Activated naive CD8-positive, alpha-beta T cell treated with anti-CD3 and anti-CD28 coated beads, Interleukin-2, amount 10 ng/mL, durations not matched to agents 7 days and 5 days (primary cell): Measurements from ENCODE around the gene CCDC102B. TPM values are rescaled to one million over a fixed set of nuclear protein-coding genes. Genes with fewer than 3 reads are reported as not detected.
"Not testable (repeated sequence)": the region's sequence is repeated elsewhere in the genome, so short reads cannot be mapped to it uniquely, and the experiment has no call there.

Experiments
- ATAC-seq: fragments of 150-1000 bp; cut with Tn5 transposase; one replicate; pipeline ENCODE4 v1.10.0; 2021; ENCODE audit warnings: low read depth, moderate library complexity
- POLR2A ChIA-PET: fragments of 350-600 bp; sonication (Branson Sonifier 250); formaldehyde crosslinking; loops from one replicate; lab custom pipeline; 2021; ENCODE audit warnings: antibody characterized with exemption; lab: Charles Lee
- DNase-seq: peaks from one replicate; pipeline ENCODE4 v3.0.0; 2021
- H3K27ac Mint-ChIP-seq: one replicate; pipeline ENCODE4 v1.8.0; 2022; ENCODE audit warnings: mild to moderate bottlenecking, mixed read lengths
- H3K27me3 Mint-ChIP-seq: one replicate; pipeline ENCODE4 v1.8.0; 2022; ENCODE audit warnings: mild to moderate bottlenecking, moderate library complexity, mixed read lengths
- H3K36me3 Mint-ChIP-seq: one replicate; pipeline ENCODE4 v1.8.0; 2021; ENCODE audit warnings: mild to moderate bottlenecking, mixed read lengths
- H3K4me1 Mint-ChIP-seq: one replicate; pipeline ENCODE4 v1.8.0; 2021; ENCODE audit warnings: mixed read lengths
- H3K4me3 Mint-ChIP-seq: one replicate; pipeline ENCODE4 v1.8.0; 2022; ENCODE audit warnings: mild to moderate bottlenecking, moderate library complexity, mixed read lengths
- H3K9me3 Mint-ChIP-seq: one replicate; pipeline ENCODE4 v1.8.0; 2021; ENCODE audit warnings: mixed read lengths
- total RNA-seq, 2 experiments: library from RNA; stranded (reverse); gene quantifications; one replicate each; pipeline ENCODE4 v1.2.3, GENCODE V29; 2021

The CCDC102B gene
- total RNA-seq, 2 experiments from 2014 or later = 3.9 to 4.7 TPM

- POLR2A ChIA-PET = no interaction called here
- no peaks in the 10 kb centered on the region for H3K36me3 Mint-ChIP-seq
Measured at GRCh38 chr18:68940754-68941153, 142.9 kb downstream of the CCDC102B start.

GRCh38 chr18:68942230-68942629, 144.3 kb downstream of the CCDC102B start:
- Mint-ChIP-seq H3K27me3 (no peaks in the 10 kb centered on the region), H3K36me3 (no peaks in the 10 kb centered on the region), H3K9me3 (no peaks in the 10 kb centered on the region), H3K27ac (no peak overlapping the region), H3K4me3 (no peak overlapping the region), H3K4me1 (no peaks in the 10 kb centered on the region)
- DNase-seq (no peak), ATAC-seq (no peak)
- POLR2A ChIA-PET = no interaction called here

More at GRCh38 chr18:68940754-68941153, 142.9 kb downstream of the CCDC102B start:
- no peaks in the 10 kb centered on the region for H3K27me3 Mint-ChIP-seq
- no peak overlapping the region for H3K27ac Mint-ChIP-seq
- H3K4me1 Mint-ChIP-seq = no peaks in the 10 kb centered on the region
- H3K9me3 Mint-ChIP-seq = no peaks in the 10 kb centered on the region
- no peak for ATAC-seq
- no peak overlapping the region for H3K4me3 Mint-ChIP-seq
- DNase-seq = no peak

GRCh38 chr18:68943861-68944260, 146.0 kb downstream of the CCDC102B start:
- H3K9me3 Mint-ChIP-seq, POLR2A ChIA-PET, ATAC-seq: not testable (repeated sequence)

GRCh38 chr18:68944330-68944729, 146.4 kb downstream of the CCDC102B start:
- Mint-ChIP-seq H3K4me3 (no peak overlapping the region), H3K27ac (no peak overlapping the region), H3K4me1 (no peaks in the 10 kb centered on the region), H3K27me3 (no peaks in the 10 kb centered on the region), H3K36me3 (no peaks in the 10 kb centered on the region), H3K9me3 (no peaks in the 10 kb centered on the region)
- POLR2A ChIA-PET = no interaction called here
- DNase-seq = no peak
- no peak for ATAC-seq

More at GRCh38 chr18:68943861-68944260, 146.0 kb downstream of the CCDC102B start:
- not testable (repeated sequence) for H3K36me3 Mint-ChIP-seq, DNase-seq, H3K27me3 Mint-ChIP-seq, H3K4me1 Mint-ChIP-seq, H3K27ac Mint-ChIP-seq, H3K4me3 Mint-ChIP-seq

- Mint-ChIP-seq H3K4me3 (no peak overlapping the region), H3K27ac (no peak overlapping the region), H3K4me1 (no peaks in the 10 kb centered on the region), H3K9me3 (no peaks in the 10 kb centered on the region), H3K27me3 (no peaks in the 10 kb centered on the region), H3K36me3 (no peaks in the 10 kb centered on the region)
- ATAC-seq = no peak
- POLR2A ChIA-PET = no interaction called here
- no peak for DNase-seq
Measured at GRCh38 chr18:68944826-68945225, 146.9 kb downstream of the CCDC102B start.

GRCh38 chr18:68948622-68949021, 150.7 kb downstream of the CCDC102B start:
- no peaks in the 10 kb centered on the region for H3K27me3 Mint-ChIP-seq
- POLR2A ChIA-PET = no interaction called here
- no peaks in the 10 kb centered on the region for H3K4me1 Mint-ChIP-seq
- H3K9me3 Mint-ChIP-seq = no peaks in the 10 kb centered on the region
- DNase-seq (no peak), ATAC-seq (no peak)
- H3K4me3 Mint-ChIP-seq = no peak overlapping the region
- no peak overlapping the region for H3K27ac Mint-ChIP-seq
- H3K36me3 Mint-ChIP-seq = no peaks in the 10 kb centered on the region

- no peak overlapping the region for H3K4me3 Mint-ChIP-seq
- H3K27ac Mint-ChIP-seq = no peak overlapping the region
- no peak for DNase-seq
- no peaks in the 10 kb centered on the region for H3K9me3 Mint-ChIP-seq
- POLR2A ChIA-PET = no interaction called here
- ATAC-seq = no peak
- H3K36me3 Mint-ChIP-seq = no peaks in the 10 kb centered on the region
- no peaks in the 10 kb centered on the region for H3K4me1 Mint-ChIP-seq
- no peaks in the 10 kb centered on the region for H3K27me3 Mint-ChIP-seq
Measured at GRCh38 chr18:68954738-68955137, 156.9 kb downstream of the CCDC102B start.

- Mint-ChIP-seq H3K36me3 (no peaks in the 10 kb centered on the region), H3K27me3 (no peaks in the 10 kb centered on the region), H3K27ac (no peak overlapping the region), H3K4me1 (no peaks in the 10 kb centered on the region), H3K9me3 (no peaks in the 10 kb centered on the region), H3K4me3 (no peak overlapping the region)
- POLR2A ChIA-PET = no interaction called here
- no peak for DNase-seq
- no peak for ATAC-seq
Measured at GRCh38 chr18:68956650-68957049, 158.8 kb downstream of the CCDC102B start.

- Mint-ChIP-seq H3K4me1 (no peaks in the 10 kb centered on the region), H3K9me3 (no peaks in the 10 kb centered on the region), H3K4me3 (no peak overlapping the region), H3K27ac (no peak overlapping the region), H3K27me3 (no peaks in the 10 kb centered on the region), H3K36me3 (no peaks in the 10 kb centered on the region)
- ATAC-seq (no peak), DNase-seq (no peak)
- POLR2A ChIA-PET = no interaction called here
Measured at GRCh38 chr18:68960355-68960754, 162.5 kb downstream of the CCDC102B start.

- H3K36me3 Mint-ChIP-seq = no peaks in the 10 kb centered on the region
- POLR2A ChIA-PET = no interaction called here
- no peaks in the 10 kb centered on the region for H3K4me1 Mint-ChIP-seq
- H3K27ac Mint-ChIP-seq = no peak overlapping the region
- H3K9me3 Mint-ChIP-seq = no peaks in the 10 kb centered on the region
- H3K27me3 Mint-ChIP-seq = no peaks in the 10 kb centered on the region
- no peak for DNase-seq
- ATAC-seq = no peak
- no peak overlapping the region for H3K4me3 Mint-ChIP-seq
Measured at GRCh38 chr18:68962623-68963022, 164.7 kb downstream of the CCDC102B start.

GRCh38 chr18:68965817-68966216, 167.9 kb downstream of the CCDC102B start:
- H3K27me3 Mint-ChIP-seq = no peaks in the 10 kb centered on the region
- POLR2A ChIA-PET = no interaction called here
- no peak overlapping the region for H3K27ac Mint-ChIP-seq
- H3K4me1 Mint-ChIP-seq = no peaks in the 10 kb centered on the region
- DNase-seq (no peak), ATAC-seq (no peak)
- no peaks in the 10 kb centered on the region for H3K36me3 Mint-ChIP-seq
- no peak overlapping the region for H3K4me3 Mint-ChIP-seq
- no peaks in the 10 kb centered on the region for H3K9me3 Mint-ChIP-seq

GRCh38 chr18:68969027-68969426, 171.1 kb downstream of the CCDC102B start:
- Mint-ChIP-seq H3K9me3 (no peaks in the 10 kb centered on the region), H3K4me3 (no peak overlapping the region), H3K36me3 (no peaks in the 10 kb centered on the region), H3K4me1 (no peaks in the 10 kb centered on the region), H3K27me3 (no peaks in the 10 kb centered on the region), H3K27ac (no peak overlapping the region)
- no peak for DNase-seq
- ATAC-seq = no peak
- POLR2A ChIA-PET = no interaction called here

- ATAC-seq = no peak
- H3K27me3 Mint-ChIP-seq = no peaks in the 10 kb centered on the region
Measured at GRCh38 chr18:68972176-68972575, 174.3 kb downstream of the CCDC102B start.

GRCh38 chr18:68979737-68980136, 181.9 kb downstream of the CCDC102B start:
- DNase-seq = no peak
- no peaks in the 10 kb centered on the region for H3K4me1 Mint-ChIP-seq
- no peak for ATAC-seq
- H3K36me3 Mint-ChIP-seq = no peaks in the 10 kb centered on the region
- POLR2A ChIA-PET = no interaction called here
- H3K27me3 Mint-ChIP-seq = no peaks in the 10 kb centered on the region
- H3K9me3 Mint-ChIP-seq = no peaks in the 10 kb centered on the region
- no peak overlapping the region for H3K4me3 Mint-ChIP-seq
- no peak overlapping the region for H3K27ac Mint-ChIP-seq

More at GRCh38 chr18:68972176-68972575, 174.3 kb downstream of the CCDC102B start:
- POLR2A ChIA-PET = no interaction called here
- Mint-ChIP-seq H3K36me3 (no peaks in the 10 kb centered on the region), H3K4me1 (no peaks in the 10 kb centered on the region), H3K27ac (no peak overlapping the region), H3K9me3 (no peaks in the 10 kb centered on the region), H3K4me3 (no peak overlapping the region)
- no peak for DNase-seq

- H3K4me3 Mint-ChIP-seq = no peak overlapping the region
- H3K27ac Mint-ChIP-seq = no peak overlapping the region
- no peaks in the 10 kb centered on the region for H3K4me1 Mint-ChIP-seq
- H3K36me3 Mint-ChIP-seq = no peaks in the 10 kb centered on the region
- H3K9me3 Mint-ChIP-seq = peaks cover 1% of the 10 kb centered on the region
- no peak for DNase-seq
- POLR2A ChIA-PET = no interaction called here
- no peaks in the 10 kb centered on the region for H3K27me3 Mint-ChIP-seq
- no peak for ATAC-seq
Measured at GRCh38 chr18:68983126-68983525, 185.2 kb downstream of the CCDC102B start.
